Measurements from ENCODE around the gene KLHDC8B.

GRCh38 chr3:49191741-49192140, 20.3 kb downstream of the KLHDC8B start:
- TF ChIP-seq POLR2A (IDR thresholded peaks at IDR 0.05), result no peak
- TF ChIP-seq, protein P1, sequence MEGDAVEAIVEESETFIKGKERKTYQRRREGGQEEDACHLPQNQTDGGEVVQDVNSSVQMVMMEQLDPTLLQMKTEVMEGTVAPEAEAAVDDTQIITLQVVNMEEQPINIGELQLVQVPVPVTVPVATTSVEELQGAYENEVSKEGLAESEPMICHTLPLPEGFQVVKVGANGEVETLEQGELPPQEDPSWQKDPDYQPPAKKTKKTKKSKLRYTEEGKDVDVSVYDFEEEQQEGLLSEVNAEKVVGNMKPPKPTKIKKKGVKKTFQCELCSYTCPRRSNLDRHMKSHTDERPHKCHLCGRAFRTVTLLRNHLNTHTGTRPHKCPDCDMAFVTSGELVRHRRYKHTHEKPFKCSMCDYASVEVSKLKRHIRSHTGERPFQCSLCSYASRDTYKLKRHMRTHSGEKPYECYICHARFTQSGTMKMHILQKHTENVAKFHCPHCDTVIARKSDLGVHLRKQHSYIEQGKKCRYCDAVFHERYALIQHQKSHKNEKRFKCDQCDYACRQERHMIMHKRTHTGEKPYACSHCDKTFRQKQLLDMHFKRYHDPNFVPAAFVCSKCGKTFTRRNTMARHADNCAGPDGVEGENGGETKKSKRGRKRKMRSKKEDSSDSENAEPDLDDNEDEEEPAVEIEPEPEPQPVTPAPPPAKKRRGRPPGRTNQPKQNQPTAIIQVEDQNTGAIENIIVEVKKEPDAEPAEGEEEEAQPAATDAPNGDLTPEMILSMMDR (IDR thresholded peaks at IDR 0.05), result no peak
